GM12878 (cell line): ENCODE measurements around the gene PKP3. TPM values are rescaled to one million over a fixed set of nuclear protein-coding genes. Genes with fewer than 3 reads are reported as not detected.

ENCODE experiments used
- ATAC-seq: fragments of 200-7000 bp; cut with Tn5 transposase; 3 replicates; pipeline ENCODE4 v1.9.1; 2020; ENCODE audit warnings: mild to moderate bottlenecking, moderate library complexity
- BruUV-seq: library from RNA; stranded (reverse); fragments of 400-500 nt; replicated peaks from 2 replicates; lab custom pipeline; 2021; lab: Mats Ljungman, UMichigan
- CTCF ChIA-PET: fragments of 300-600 bp; sonication (Branson Sonifier 250); formaldehyde crosslinking; extraction: SDS; loops from one replicate; lab custom pipeline; 2021; ENCODE audit warnings: inconsistent platforms; lab: Yijun Ruan, JAX
- POLR2A ChIA-PET: fragments of 350-600 bp; formaldehyde crosslinking; extraction: SDS; loops from one replicate; lab custom pipeline; 2021; ENCODE audit warnings: inconsistent platforms; lab: Charles Lee
- RAD21 ChIA-PET: fragments of 300-600 bp; sonication (Branson Sonifier 250); formaldehyde crosslinking; loops from one replicate; lab custom pipeline; 2023; ENCODE audit warnings: antibody characterized with exemption; ENCODE audit not compliant: unreplicated experiment; lab: Charles Lee
- SMC1A ChIA-PET: fragments of 300-600 bp; sonication (Branson Sonifier 250); formaldehyde crosslinking; loops from one replicate; lab custom pipeline; 2023; ENCODE audit not compliant: unreplicated experiment, uncharacterized antibody; lab: Charles Lee
- DNase-seq: peaks from one replicate; pipeline ENCODE4 v3.0.0-alpha.2; 2011; ENCODE audit warnings: low read depth, low spot score
- FAIRE-seq: peaks from 3 replicates; lab custom pipeline; 2011; peaks lifted over from hg19 to GRCh38; lab: Jason Lieb, UNC
- H2AFZ ChIP-seq: 2 replicates; pipeline ENCODE4 v1.6.0; 2011; ENCODE audit warnings: low read depth, low read length, control low read depth; ENCODE audit not compliant: control insufficient read depth
- H3K27ac ChIP-seq: 2 replicates; pipeline ENCODE4 v1.5.1; 2011; ENCODE audit warnings: control low read depth; ENCODE audit not compliant: control insufficient read depth, insufficient read depth
- H3K27me3 ChIP-seq, 2 experiments: replicated peaks in 1 of 2; 2 replicates each; pipeline versions ENCODE4 v1.6.0 to v1.6.1; 2011; ENCODE audit warnings: low read length in 1 of 2; ENCODE audit not compliant: control insufficient read depth in 2 of 2, insufficient read depth in 2 of 2
- H3K36me3 ChIP-seq, 2 experiments: 2 replicates each; pipeline ENCODE4 v1.5.1; 2011; ENCODE audit warnings: low read length in 1 of 2; ENCODE audit not compliant: control insufficient read depth in 2 of 2, insufficient read depth in 2 of 2
- H3K4me1 ChIP-seq: 2 replicates; pipeline ENCODE4 v1.6.1; 2011; ENCODE audit warnings: mild to moderate bottlenecking, low read length, moderate library complexity, mixed read lengths; ENCODE audit not compliant: control insufficient read depth, insufficient read depth
- H3K4me2 ChIP-seq: 2 replicates; pipeline ENCODE4 v1.6.0; 2011; ENCODE audit warnings: control low read depth; ENCODE audit not compliant: control insufficient read depth, insufficient read depth
- H3K4me3 ChIP-seq: fragments of 200-600 bp; sonication (generic); 2 replicates; pipeline ENCODE4 v1.5.1; 2016
- H3K79me2 ChIP-seq: 2 replicates; pipeline ENCODE4 v1.6.0; 2011; ENCODE audit warnings: low read length; ENCODE audit not compliant: control insufficient read depth, insufficient read depth
- H3K9ac ChIP-seq: 2 replicates; pipeline ENCODE4 v1.8.0; 2011; ENCODE audit warnings: low read length, control low read depth, mixed read lengths; ENCODE audit not compliant: control insufficient read depth, insufficient read depth
- H3K9me3 ChIP-seq: replicated peaks from 3 replicates; pipeline ENCODE4 v1.5.1; 2011; ENCODE audit warnings: mild to moderate bottlenecking, low read length; ENCODE audit not compliant: control insufficient read depth, insufficient read depth
- H4K20me1 ChIP-seq: 2 replicates; pipeline ENCODE4 v1.6.0; 2011; ENCODE audit not compliant: control insufficient read depth, insufficient read depth
- JUNB ChIP-seq: IDR thresholded peaks from 2 replicates; pipeline ENCODE4 v1.6.1; 2016; ENCODE audit warnings: antibody characterized with exemption, mild to moderate bottlenecking
- NR2C2 ChIP-seq: IDR thresholded peaks from 2 replicates; pipeline ENCODE4 v1.6.1; 2011; ENCODE audit warnings: borderline replicate concordance, low read depth; ENCODE audit not compliant: control insufficient read depth, insufficient read length
- ZNF217 ChIP-seq: fragments of 450-650 bp; IDR thresholded peaks from 2 replicates; pipeline ENCODE4 v1.6.1; 2017; ENCODE audit warnings: antibody characterized with exemption, mild to moderate bottlenecking
- WGBS: methylation state at CpG from one replicate; pipeline ENCODE4 v1.1.6; 2016; ENCODE audit warnings: low lambda C conversion rate; ENCODE audit not compliant: insufficient replicate concordance, insufficient coverage; ENCODE audit errors: missing lambda C conversion rate; 5-methylcytosine and 5-hydroxymethylcytosine counted together
- in situ Hi-C: fragments of 300-500 bp; cut with MboI; formaldehyde crosslinking; loops from 9 replicates; pipeline ENCODE4 v1.14.3; 2018; ENCODE audit warnings: mixed read lengths
- intact Hi-C: fragments of 100-400 bp; cut with micrococcal nuclease; formaldehyde crosslinking; loops from one replicate; pipeline ENCODE4 v1.14.2; 2022; ENCODE audit not compliant: unreplicated experiment
- polyA plus RNA-seq, 11 experiments: library from polyadenylated mRNA; depleted of rRNA in 4 of 11; unstranded in 6 of 11; stranded (reverse) in 5 of 11; fragments of >200 nt; fragmentation: Nextera tagmentation in 4 of 11; fragmentation: Illumina TruSeq in 1 of 11; extraction: Ambion mirVana in 4 of 11; extraction: Trizol in 1 of 11; gene quantifications; 1 replicate in 1 of 11; 2 replicates in 10 of 11; pipeline versions ENCODE4 v1.2.1 to v1.2.3, GENCODE V29; 2011 to 2016; ENCODE audit warnings: inconsistent platforms in 2 of 11, missing spikeins in 2 of 11, low read depth in 1 of 11
- total RNA-seq, 4 experiments: library from RNA; depleted of rRNA in 3 of 4; stranded (reverse); fragments of >200 nt in 3 of 4; fragmentation: Illumina TruSeq in 1 of 4; extraction: Trizol in 1 of 4; gene quantifications; 2 replicates each; pipeline versions ENCODE4 v1.2.1 to v1.2.3, GENCODE V29; 2013 to 2021

PKP3 gene
- total and polyA plus RNA-seq, 10 of the 15 experiments (the other 5 are each of a cell fraction or from before 2014, with no cell fraction given), result 0.45 to 0.90 TPM; not detected in 8

GRCh38 chr11:443542-444199 lies 49.7 kb downstream of the PKP3 start (continued):
- TF ChIP-seq NR2C2, result no peak

GRCh38 chr11:444396-445144 lies 50.6 kb downstream of the PKP3 start:
- WGBS, result 21% methylated on average over 12 of the region's 12 CpGs
- Histone ChIP-seq H3K27ac (no peak overlapping the region), H3K4me3 (no peak overlapping the region), H3K4me2 (no peak overlapping the region), H4K20me1 (no peaks in the 10 kb centered on the region), H3K9me3 (no peaks in the 10 kb centered on the region), H3K27me3 (no peaks in the 10 kb centered on the region), H2AFZ (peak overlapping the region; percentile 31; the same call in 1 of the 2 replicates), H3K4me1 (peaks cover 19% of the 10 kb centered on the region), H3K79me2 (peaks cover 10% of the 10 kb centered on the region), H3K9ac (no peak overlapping the region), H3K36me3 (no peaks in the 10 kb centered on the region)
- no TSS peak for BruUV-seq
- DNase-seq, result no peak
- ChIA-PET POLR2A (interaction anchor here (2.2 to 3.6 kb wide), 2 partner anchors 62 to 91 kb away, joined by 6 to 12 read pairs; partner anchors contain the start of genes HRAS and RNH1), SMC1A (interaction anchor here (1.0 kb wide), 1 partner anchor 75 kb away, joined by 3 read pairs; no protein-coding TSS in a partner anchor), RAD21 (interaction anchor here (1.6 kb wide), 1 partner anchor 38 kb away, joined by 7 read pairs; no protein-coding TSS in a partner anchor), CTCF (interaction anchor here (1.5 kb wide), 1 partner anchor 176 kb away, joined by 3 read pairs; no protein-coding TSS in a partner anchor)
- TF ChIP-seq JUNB (no peak), ZNF217 (no peak)
- in situ Hi-C loops, result no loop called here
- no peak for ATAC-seq
- no peak for FAIRE-seq
- intact Hi-C loops, result loop anchor here (10.0 kb wide), 2 partner anchors 140 to 240 kb away; partner anchors contain the start of genes BET1L, IFITM2 and RIC8A
